ENCODE results near the gene DPF3. TPM values are rescaled to one million over a fixed set of nuclear protein-coding genes. Genes with fewer than 3 reads are reported as not detected.

DPF3 gene
- total and polyA plus RNA-seq, 7 donors = 2.3 to 25.3 (median 19.4) TPM

- no peaks in the 10 kb centered on the region for H3K27me3 ChIP-seq (ENCODE audit: insufficient read depth in 3 of 3, low read length in 2 of 3)
- DNase-seq (no peak), ATAC-seq (peak; percentile 21 to 32 (median 28))
- H3K36me3 ChIP-seq (ENCODE audit: insufficient read depth in 1 of 2, low read depth in 1 of 2) = no peaks in the 10 kb centered on the region
- no peaks in the 10 kb centered on the region for H3K9me3 ChIP-seq
- TF ChIP-seq, protein P1, sequence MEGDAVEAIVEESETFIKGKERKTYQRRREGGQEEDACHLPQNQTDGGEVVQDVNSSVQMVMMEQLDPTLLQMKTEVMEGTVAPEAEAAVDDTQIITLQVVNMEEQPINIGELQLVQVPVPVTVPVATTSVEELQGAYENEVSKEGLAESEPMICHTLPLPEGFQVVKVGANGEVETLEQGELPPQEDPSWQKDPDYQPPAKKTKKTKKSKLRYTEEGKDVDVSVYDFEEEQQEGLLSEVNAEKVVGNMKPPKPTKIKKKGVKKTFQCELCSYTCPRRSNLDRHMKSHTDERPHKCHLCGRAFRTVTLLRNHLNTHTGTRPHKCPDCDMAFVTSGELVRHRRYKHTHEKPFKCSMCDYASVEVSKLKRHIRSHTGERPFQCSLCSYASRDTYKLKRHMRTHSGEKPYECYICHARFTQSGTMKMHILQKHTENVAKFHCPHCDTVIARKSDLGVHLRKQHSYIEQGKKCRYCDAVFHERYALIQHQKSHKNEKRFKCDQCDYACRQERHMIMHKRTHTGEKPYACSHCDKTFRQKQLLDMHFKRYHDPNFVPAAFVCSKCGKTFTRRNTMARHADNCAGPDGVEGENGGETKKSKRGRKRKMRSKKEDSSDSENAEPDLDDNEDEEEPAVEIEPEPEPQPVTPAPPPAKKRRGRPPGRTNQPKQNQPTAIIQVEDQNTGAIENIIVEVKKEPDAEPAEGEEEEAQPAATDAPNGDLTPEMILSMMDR (IDR thresholded peaks at IDR 0.05) = no peak
- no peak overlapping the region for H3K27ac ChIP-seq
- intact Hi-C loops (cut with DNase I) = no loop called here
- H3K4me1 ChIP-seq = peaks cover 10% of the 10 kb centered on the region
- 22 to 33% (median 25%) methylated on average over 6 of the region's 6 CpGs for WGBS, 3 donors
- no peak overlapping the region for H3K4me3 ChIP-seq
Measured at GRCh38 chr14:72651081-72651480, 242.8 kb downstream of the DPF3 start.

- ATAC-seq (no peak), DNase-seq (no peak)
- Histone ChIP-seq H3K27ac (no peak overlapping the region), H3K36me3 (ENCODE audit: insufficient read depth in 1 of 2, low read depth in 1 of 2) (no peaks in the 10 kb centered on the region), H3K4me1 (peaks cover 10% of the 10 kb centered on the region), H3K9me3 (no peaks in the 10 kb centered on the region), H3K27me3 (ENCODE audit: insufficient read depth in 3 of 3, low read length in 2 of 3) (no peaks in the 10 kb centered on the region), H3K4me3 (no peak overlapping the region)
- intact Hi-C loops (cut with DNase I) = no loop called here
- 80 to 83% (median 81%) methylated on average over 10 of the region's 10 CpGs for WGBS, 3 donors
- TF ChIP-seq, protein P1 (IDR thresholded peaks at IDR 0.05) = no peak
Measured at GRCh38 chr14:72649603-72650227, 244.2 kb downstream of the DPF3 start.

DNA sequence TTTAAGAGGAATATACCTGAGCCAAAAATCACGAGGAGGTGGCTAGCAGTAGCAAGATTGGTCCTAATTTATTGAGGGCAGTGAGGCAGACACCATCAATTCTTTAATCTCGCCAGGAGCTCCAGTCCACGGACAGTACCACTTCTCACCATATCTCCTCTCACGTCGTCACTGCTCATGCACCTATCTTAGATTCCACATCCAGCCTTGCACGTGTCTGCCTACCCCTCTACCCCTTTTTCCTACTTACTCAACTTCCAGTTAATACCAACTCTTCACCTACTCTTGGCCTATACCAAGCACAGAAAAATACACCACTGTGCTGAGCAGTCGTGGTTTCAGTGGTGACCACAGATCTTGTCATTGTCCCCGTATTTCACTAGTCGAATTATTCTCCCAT, 246.1 kb downstream of the DPF3 start:
- no peak for ATAC-seq
- H3K4me3 ChIP-seq = no peak overlapping the region
- no peak overlapping the region for H3K27ac ChIP-seq
- intact Hi-C loops (cut with DNase I) = no loop called here
- H3K27me3 ChIP-seq (ENCODE audit: insufficient read depth in 3 of 3, low read length in 2 of 3) = no peaks in the 10 kb centered on the region
- 87 to 98% (median 88%) methylated on average over 9 of the region's 9 CpGs for WGBS, 3 donors
- no peaks in the 10 kb centered on the region for H3K36me3 ChIP-seq (ENCODE audit: insufficient read depth in 1 of 2, low read depth in 1 of 2)
- H3K9me3 ChIP-seq = no peaks in the 10 kb centered on the region
- no peak for DNase-seq
- peaks cover 22% of the 10 kb centered on the region for H3K4me1 ChIP-seq
- TF ChIP-seq, protein P1 (IDR thresholded peaks at IDR 0.05) = no peak

DNA sequence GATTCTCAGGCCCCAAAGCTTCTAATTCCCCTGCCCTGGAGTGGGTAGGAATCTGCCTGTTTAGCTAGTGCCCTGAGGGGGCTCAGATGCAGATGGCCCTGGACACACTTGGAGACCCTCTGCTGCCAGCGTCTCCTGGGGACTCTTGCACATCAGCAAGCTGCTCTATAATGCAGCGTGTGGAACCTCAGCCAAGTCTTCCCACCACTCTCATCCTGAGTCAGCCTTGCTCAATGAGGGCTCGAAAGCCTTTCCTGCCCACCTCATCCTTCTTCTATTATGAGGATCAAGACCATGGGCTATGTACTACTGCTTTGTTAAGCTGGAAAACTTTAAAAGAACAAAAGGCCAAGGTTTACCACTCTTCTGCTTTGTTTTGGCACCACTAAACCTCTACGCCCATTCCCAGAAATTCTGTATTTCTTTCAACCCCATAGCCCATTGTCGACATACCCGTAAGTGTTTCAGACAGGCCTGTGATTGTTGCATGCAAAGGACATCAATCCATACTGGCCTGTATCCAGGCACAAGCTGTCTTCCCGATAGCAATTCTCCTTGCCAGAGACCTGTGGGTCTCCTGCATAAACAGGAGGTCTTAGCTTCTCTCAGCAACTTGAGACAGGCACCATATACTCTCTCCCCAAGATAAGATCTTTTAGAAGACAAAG, 246.9 kb downstream of the DPF3 start:
- no peaks in the 10 kb centered on the region for H3K27me3 ChIP-seq (ENCODE audit: insufficient read depth in 3 of 3, low read length in 2 of 3)
- 75 to 85% (median 81%) methylated on average over 7 of the region's 7 CpGs for WGBS, 3 donors
- TF ChIP-seq, protein P1 (IDR thresholded peaks at IDR 0.05) = no peak
- H3K4me3 ChIP-seq = no peak overlapping the region
- ATAC-seq (no peak), DNase-seq (no peak)
- no peaks in the 10 kb centered on the region for H3K36me3 ChIP-seq (ENCODE audit: insufficient read depth in 1 of 2, low read depth in 1 of 2)
- peaks cover 4% of the 10 kb centered on the region for H3K9me3 ChIP-seq
- H3K4me1 ChIP-seq = peaks cover 16% of the 10 kb centered on the region
- intact Hi-C loops (cut with DNase I) = no loop called here
- no peak overlapping the region for H3K27ac ChIP-seq
